HG03064 (cell line): ENCODE results near the gene RPS24.
"Not testable (repeated sequence)": the region's sequence is repeated elsewhere in the genome, so short reads cannot be mapped to it uniquely, and the experiment has no call there.

Source experiments
- ATAC-seq: cut with Tn5 transposase; IDR thresholded peaks from one replicate; pipeline ENCODE4 v1.9.1; 2021; ENCODE audit warnings: low read depth; ENCODE audit not compliant: unreplicated experiment

Gene RPS24

GRCh38 chr10:78047314-78047891, 13.7 kb downstream of the RPS24 start:
- ATAC-seq = no peak

GRCh38 chr10:78049851-78050250, 16.2 kb downstream of the RPS24 start:
- no peak for ATAC-seq

GRCh38 chr10:78053211-78053868, 19.7 kb downstream of the RPS24 start:
- no peak for ATAC-seq

- ATAC-seq = no peak
Measured at GRCh38 chr10:78058562-78058961, 24.9 kb downstream of the RPS24 start.

GRCh38 chr10:78059906-78060702, 26.4 kb downstream of the RPS24 start:
- ATAC-seq = no peak

GRCh38 chr10:78062296-78062695, 28.6 kb downstream of the RPS24 start:
- ATAC-seq = no peak

GRCh38 chr10:78063236-78063635, 29.6 kb downstream of the RPS24 start:
- ATAC-seq = no peak

GRCh38 chr10:78064919-78065318, 31.3 kb downstream of the RPS24 start:
- ATAC-seq = not testable (repeated sequence)

GRCh38 chr10:78065611-78066010, 31.9 kb downstream of the RPS24 start:
- ATAC-seq = no peak

- no peak for ATAC-seq
Measured at GRCh38 chr10:78066012-78066411, 32.3 kb downstream of the RPS24 start.

GRCh38 chr10:78066728-78067430, 33.2 kb downstream of the RPS24 start:
- ATAC-seq = no peak

GRCh38 chr10:78069151-78069550, 35.5 kb downstream of the RPS24 start:
- no peak for ATAC-seq

GRCh38 chr10:78070064-78070463, 36.4 kb downstream of the RPS24 start:
- ATAC-seq = not testable (repeated sequence)

- no peak for ATAC-seq
Measured at GRCh38 chr10:78070726-78071125, 37.1 kb downstream of the RPS24 start.

GRCh38 chr10:78071140-78071856, 37.6 kb downstream of the RPS24 start:
- ATAC-seq = no peak

- no peak for ATAC-seq
Measured at GRCh38 chr10:78071857-78072179, 38.2 kb downstream of the RPS24 start.

- no peak for ATAC-seq
Measured at GRCh38 chr10:78072504-78072903, 38.8 kb downstream of the RPS24 start.

GRCh38 chr10:78075806-78076205, 42.1 kb downstream of the RPS24 start:
- ATAC-seq = not testable (repeated sequence)

- ATAC-seq = no peak
Measured at GRCh38 chr10:78078539-78079330, 45.1 kb downstream of the RPS24 start.

GRCh38 chr10:78079411-78079810, 45.7 kb downstream of the RPS24 start:
- no peak for ATAC-seq
